Psoas muscle (tissue), 8 donors: Measurements from ENCODE around the gene THBS3. TPM values are rescaled to one million over a fixed set of nuclear protein-coding genes. Genes with fewer than 3 reads are reported as not detected.
"Not testable (repeated sequence)": the region's sequence is repeated elsewhere in the genome, so short reads cannot be mapped to it uniquely, and the experiment has no call there.

Source experiments
- ATAC-seq, 4 donors: fragments of 200-7000 bp; cut with Tn5 transposase; one replicate each; pipeline ENCODE4 v1.9.1; 2020; ENCODE audit warnings: moderate library complexity in 3 of 4, mild to moderate bottlenecking in 2 of 4
- DNase-seq, 2 donors: peaks; one replicate each; pipeline ENCODE4 v3.0.0-alpha.2; 2020
- H3K27ac ChIP-seq: fragments of 200-600 bp; one replicate; pipeline ENCODE4 v1.8.0; 2022
- H3K27me3 ChIP-seq, 3 donors: fragments of 200-600 bp in 1 of 3; one replicate each; pipeline versions ENCODE4 v1.6.1 to v1.8.0; 2013 to 2022; ENCODE audit warnings: low read length in 2 of 3, mild to moderate bottlenecking in 2 of 3, moderate library complexity in 1 of 3; ENCODE audit not compliant: insufficient read depth in 3 of 3
- H3K36me3 ChIP-seq, 2 donors: fragments of 200-600 bp in 1 of 2; one replicate each; pipeline versions ENCODE4 v1.6.1 to v1.8.0; 2013 to 2022; ENCODE audit warnings: low read depth in 1 of 2, mild to moderate bottlenecking in 1 of 2, moderate library complexity in 1 of 2; ENCODE audit not compliant: insufficient read depth in 1 of 2
- H3K4me1 ChIP-seq: fragments of 200-600 bp; one replicate; pipeline ENCODE4 v1.8.0; 2022
- H3K4me3 ChIP-seq: fragments of 200-600 bp; one replicate; pipeline ENCODE4 v1.8.0; 2022; ENCODE audit warnings: mild to moderate bottlenecking
- H3K9me3 ChIP-seq: fragments of 200-600 bp; one replicate; pipeline ENCODE4 v1.8.0; 2022
- CTCF ChIP-seq: fragments of 200-600 bp; IDR thresholded peaks from one replicate; pipeline ENCODE4 v1.8.0; 2022; ENCODE audit warnings: antibody characterized with exemption
- WGBS, 3 donors: extraction: QIAGEN DNeasy Blood & Tissue Kit; methylation state at CpG; one replicate each; pipeline versions ENCODE4 v1.1.6 to v1.1.7; 2013; 5-methylcytosine and 5-hydroxymethylcytosine counted together
- intact Hi-C, 2 donors: fragments of 100-400 bp; cut with DNase I; formaldehyde crosslinking; loops; one replicate each; pipeline versions ENCODE4 v1.11.0 to v1.14.2; 2022
- polyA plus RNA-seq, 3 donors: library from polyadenylated mRNA; stranded (reverse); fragments of 200-250 nt; gene quantifications; one replicate each; pipeline ENCODE4 v1.2.3, GENCODE V29; 2013
- total RNA-seq, 4 donors: library from RNA; stranded (reverse); fragmentation: NEBNext Ultra II Directional in 2 of 4; extraction: Animal tissue kit (Norgen Biotek cat#: 25700) in 2 of 4; gene quantifications; one replicate each; pipeline versions ENCODE4 v1.2.1 to v1.2.4, GENCODE V29; 2021 to 2023
- donor health status: healthy with polysubstance abuse.
- donor health status: DM: no; HTN: no; CAD: no; lungs with moderate emphysema.
- donor health status: Bipolar disorder and iron deficiency.
- donor health status: healthy.
- donor health status: DM: yes; HTN: yes; CAD: no.
- donor health status: DM: no; HTN: no; CAD: no.
- donor health status: DM: no; HTN: no; CAD: no.
- donor health status: DM: yes; HTN: yes; CAD: no.

THBS3 gene
- total and polyA plus RNA-seq, 7 donors, result 2.8 to 8.1 (median 3.5) TPM

- Histone ChIP-seq H3K4me3 (peak overlapping the region; percentile 71), H3K36me3 (no peaks in the 10 kb centered on the region), H3K27ac (peak overlapping the region; percentile 60), H3K9me3 (no peaks in the 10 kb centered on the region), H3K27me3 (no peaks in the 10 kb centered on the region), H3K4me1 (peaks cover 21% of the 10 kb centered on the region)
- intact Hi-C loops, result no loop called here
- peak; percentile 96 for TF ChIP-seq CTCF
- peak; percentile 89 to 93 for DNase-seq
- ATAC-seq, result peak; percentile 84 to 89 (median 86)
- WGBS, 3 donors, result 0 to 2% (median 0%) methylated on average over 38 of the region's 38 CpGs
These were observed 14.3 kb downstream of the THBS3 start for GRCh38 chr1:155193275-155193990.

- WGBS, 3 donors, result 38 to 61% (median 54%) methylated on average over 9 to 20 of the region's 20 CpGs
- no peak for DNase-seq
- Histone ChIP-seq H3K27me3 (no peaks in the 10 kb centered on the region), H3K9me3 (no peaks in the 10 kb centered on the region), H3K36me3 (no peaks in the 10 kb centered on the region), H3K4me1 (peaks cover 21% of the 10 kb centered on the region), H3K4me3 (peak overlapping the region; percentile 71), H3K27ac (peak overlapping the region; percentile 60)
- TF ChIP-seq CTCF, result no peak
- ATAC-seq, result no peak
- intact Hi-C loops, result no loop called here
These were observed 15.1 kb downstream of the THBS3 start for GRCh38 chr1:155192346-155193274.

GRCh38 chr1:155191904-155192303 lies 15.8 kb downstream of the THBS3 start:
- Histone ChIP-seq H3K27ac (no peak overlapping the region), H3K4me3 (no peak overlapping the region), H3K9me3 (no peaks in the 10 kb centered on the region), H3K4me1 (peaks cover 18% of the 10 kb centered on the region), H3K27me3 (no peaks in the 10 kb centered on the region), H3K36me3 (no peaks in the 10 kb centered on the region)
- TF ChIP-seq CTCF, result no peak
- ATAC-seq (no peak), DNase-seq (peak in 1 of 2 donors; percentile 56)
- intact Hi-C loops, result no loop called here
- 91 to 93% (median 92%) methylated on average over 14 to 17 of the region's 17 CpGs for WGBS, 3 donors

GRCh38 chr1:155189926-155190325 lies 17.8 kb downstream of the THBS3 start:
- H3K27ac ChIP-seq, DNase-seq, H3K36me3 ChIP-seq, H3K9me3 ChIP-seq, H3K27me3 ChIP-seq, ATAC-seq, intact Hi-C loops, H3K4me3 ChIP-seq: not testable (repeated sequence)
- 92 to 96% (median 93%) methylated on average over 21 to 25 of the region's 45 CpGs for WGBS, 3 donors
- peaks cover 19% of the 10 kb centered on the region for H3K4me1 ChIP-seq

- H3K4me1 ChIP-seq, result peaks cover 13% of the 10 kb centered on the region
- H3K4me3 ChIP-seq, result no peak overlapping the region
- H3K27ac ChIP-seq, result no peak overlapping the region
- H3K27me3 ChIP-seq, result no peaks in the 10 kb centered on the region
- TF ChIP-seq CTCF, result no peak
- H3K9me3 ChIP-seq, result no peaks in the 10 kb centered on the region
- intact Hi-C loops, result no loop called here
- no peak for ATAC-seq
- H3K36me3 ChIP-seq, result no peaks in the 10 kb centered on the region
- peak in 1 of 2 donors; percentile 36 for DNase-seq
- WGBS, 3 donors, result 87 to 89% (median 88%) methylated on average over 6 to 14 of the region's 14 CpGs
These were observed 19.4 kb downstream of the THBS3 start for GRCh38 chr1:155188268-155188667.
